Smooth muscle cell of the brain vasculature (primary cell): ENCODE measurements around the gene HAPSTR1.

Experiments used
- DNase-seq: peaks from one replicate; pipeline ENCODE4 v3.0.0-alpha.2; 2012; ENCODE audit warnings: low read depth, low spot score

HAPSTR1 gene

DNA sequence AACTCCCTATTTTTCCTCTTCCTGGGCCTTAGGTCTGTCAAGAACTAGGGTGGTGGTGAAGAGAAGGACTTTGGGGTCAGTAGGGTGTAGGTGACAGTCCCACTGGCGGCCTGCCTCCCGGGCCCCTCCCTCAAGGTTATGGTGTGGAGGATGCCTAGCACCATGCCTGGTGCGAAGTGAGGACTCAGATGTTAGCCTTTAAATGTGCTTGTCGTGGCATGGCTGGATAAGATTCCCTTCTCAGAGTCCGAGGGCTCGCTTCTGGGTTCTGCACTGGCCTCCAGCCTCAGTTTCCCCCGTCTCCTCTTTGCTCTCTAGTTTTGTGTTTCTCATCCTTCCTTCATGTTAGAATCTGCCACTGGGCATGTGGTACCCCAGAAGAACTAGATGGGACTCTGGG, 32.0 kb downstream of the HAPSTR1 start:
- DNase-seq: no peak

DNA sequence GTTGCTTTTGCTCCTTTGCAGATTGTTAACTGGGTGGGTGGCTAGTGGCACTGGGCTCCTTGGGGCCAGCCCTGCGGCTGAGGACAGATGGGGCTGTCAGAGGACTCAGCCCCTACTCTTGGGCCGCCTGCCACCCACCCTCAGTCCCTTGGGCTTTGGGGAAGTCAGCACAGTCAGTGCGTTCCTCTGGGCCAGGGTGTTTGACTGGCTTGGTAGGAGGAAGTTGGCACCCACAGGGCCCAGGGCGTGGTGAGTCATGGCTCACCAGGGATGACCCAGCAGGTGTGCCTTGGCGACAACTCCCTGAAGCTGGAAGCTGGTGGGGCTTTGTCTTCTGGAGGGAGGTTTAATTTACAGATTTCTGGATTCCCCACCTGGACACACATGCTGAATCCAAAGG, 32.4 kb downstream of the HAPSTR1 start:
- DNase-seq: no peak

DNA sequence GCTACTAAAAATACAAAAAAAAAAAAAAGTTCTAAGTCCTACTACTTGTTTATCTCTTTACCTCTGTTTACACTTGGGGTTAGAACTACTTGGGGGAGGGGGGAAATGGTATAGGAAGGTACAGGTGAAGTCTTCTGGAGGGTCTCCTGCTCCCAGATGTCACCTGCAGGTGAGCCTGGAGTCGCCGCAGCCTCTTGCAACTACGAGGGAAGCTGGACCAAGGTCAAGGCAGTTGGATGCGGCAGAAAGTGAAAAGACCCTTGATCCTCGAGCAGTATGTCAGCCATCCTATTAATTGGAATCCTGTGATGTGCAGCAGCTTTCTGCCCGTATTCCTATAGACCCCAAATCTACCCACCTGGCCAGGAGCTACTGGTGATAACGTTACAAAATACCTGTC, 33.0 kb downstream of the HAPSTR1 start:
- no peak for DNase-seq

DNA sequence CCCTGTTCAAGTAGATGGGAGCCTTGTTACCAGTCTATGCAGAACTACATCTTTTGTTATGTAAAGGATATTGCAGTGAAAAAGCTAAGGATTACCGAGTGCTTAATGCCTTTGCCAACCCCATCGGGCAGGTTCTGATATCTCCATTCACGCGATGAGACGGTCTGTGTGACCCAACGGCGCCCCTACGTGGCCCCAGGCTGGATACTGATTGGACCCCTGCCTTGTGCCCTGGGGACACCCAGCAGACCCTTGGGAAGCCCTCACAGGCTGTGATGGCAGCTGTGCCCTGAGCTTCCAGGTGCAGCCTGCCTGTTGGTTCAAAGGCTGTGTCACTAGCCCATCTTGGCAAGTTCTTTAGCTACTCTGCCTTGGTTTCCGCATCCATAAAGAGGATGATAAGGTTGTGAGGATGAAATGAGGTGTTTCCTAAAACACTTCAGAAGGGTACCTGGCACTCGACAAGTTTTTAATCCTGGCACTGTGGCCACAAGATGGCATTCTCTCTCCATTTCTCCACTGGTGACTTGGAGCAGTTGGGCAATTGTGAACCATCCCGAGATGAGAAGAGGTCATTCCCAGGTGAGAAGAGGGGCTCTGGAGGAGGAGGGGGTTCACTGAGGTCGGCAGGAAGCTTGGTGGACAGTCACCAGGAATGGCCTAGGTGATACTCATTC, 33.6 kb downstream of the HAPSTR1 start:
- no peak for DNase-seq

DNA sequence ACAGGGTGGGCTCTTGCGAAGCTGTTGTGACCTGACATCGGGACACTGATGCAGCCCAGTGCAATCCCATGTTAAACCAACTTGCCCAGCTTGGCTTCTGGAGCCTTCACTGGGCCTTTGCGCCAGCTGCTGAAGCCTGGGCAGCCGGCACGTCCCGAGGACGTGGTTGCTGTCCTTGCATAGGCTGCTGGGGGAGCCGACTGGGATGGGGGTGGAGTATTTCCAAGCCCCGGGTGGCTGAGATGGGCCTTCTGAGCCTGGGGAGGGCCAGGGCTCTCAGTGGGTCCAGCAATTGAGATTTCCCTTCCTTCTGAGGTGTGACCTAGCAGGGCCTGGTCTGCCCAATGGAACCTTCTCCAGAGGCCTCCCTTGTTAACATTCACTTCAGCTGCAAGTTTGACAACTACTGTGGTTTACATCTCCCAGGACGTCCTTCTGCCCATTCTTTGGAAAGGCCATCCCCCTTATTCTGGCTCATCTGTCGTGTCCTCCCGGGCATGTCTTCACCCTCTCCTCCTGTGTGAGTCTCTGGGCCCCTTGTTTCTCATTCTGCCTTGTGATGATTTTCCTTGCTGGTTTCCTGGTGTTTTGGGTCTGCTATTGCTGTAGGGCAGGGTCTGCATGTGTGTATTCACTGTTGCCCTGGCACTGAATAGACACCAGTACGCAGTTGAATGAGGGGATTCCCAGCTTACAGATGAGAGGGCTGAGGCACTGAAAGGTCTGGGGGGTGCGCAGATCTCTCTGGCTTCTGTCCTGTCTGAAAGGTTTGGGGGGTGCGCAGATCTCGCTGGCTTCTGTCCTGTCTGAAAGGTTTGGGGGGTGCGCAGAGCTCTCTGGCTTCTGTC, 34.4 kb downstream of the HAPSTR1 start:
- no peak for DNase-seq

DNA sequence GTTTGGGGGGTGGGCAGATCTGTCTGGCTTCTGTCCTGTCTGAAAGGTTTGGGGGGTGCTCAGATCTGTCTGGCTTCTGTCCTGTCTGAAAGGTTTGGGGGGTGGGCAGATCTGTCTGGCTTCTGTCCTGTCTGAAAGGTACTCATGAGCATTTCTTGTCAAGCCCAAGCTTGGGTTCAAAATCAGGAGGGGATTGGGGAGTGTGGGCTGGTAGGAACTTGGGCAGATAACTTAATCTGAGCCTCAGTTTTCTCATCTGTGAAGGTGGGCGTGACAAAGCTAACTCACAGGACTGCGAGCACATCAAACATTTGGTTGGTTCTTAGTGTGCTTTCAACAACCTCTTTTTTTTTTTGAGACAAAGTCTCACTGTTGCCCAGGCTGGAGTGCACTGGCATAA, 35.2 kb downstream of the HAPSTR1 start:
- DNase-seq: no peak

GRCh38 chr16:9128346-9129342, 37.2 kb downstream of the HAPSTR1 start:
- no peak for DNase-seq

DNA sequence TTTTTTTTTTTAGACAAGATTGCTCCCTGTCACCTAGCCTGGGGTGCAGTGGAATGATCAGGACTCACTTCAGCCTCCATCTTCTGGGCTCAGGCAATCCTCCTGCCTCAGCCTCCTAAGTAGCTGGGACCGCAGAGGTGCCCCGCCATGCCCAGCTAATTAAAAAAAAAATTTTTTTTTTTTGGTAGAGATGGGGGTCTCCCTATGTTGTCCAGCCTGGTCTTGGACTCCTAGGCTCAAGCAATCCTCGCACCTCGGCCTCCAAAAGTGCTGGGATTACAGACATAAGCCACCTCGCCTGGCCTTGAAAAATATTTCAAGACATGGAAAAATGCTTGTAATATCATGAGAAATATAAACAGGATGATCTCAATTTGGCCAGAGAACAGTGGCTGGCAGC, 42.9 kb downstream of the HAPSTR1 start:
- no peak for DNase-seq

- DNase-seq: no peak
Observed at GRCh38 chr16:9134739-9135138, 43.3 kb downstream of the HAPSTR1 start.

GRCh38 chr16:9135797-9136196, 44.4 kb downstream of the HAPSTR1 start:
- no peak for DNase-seq

DNA sequence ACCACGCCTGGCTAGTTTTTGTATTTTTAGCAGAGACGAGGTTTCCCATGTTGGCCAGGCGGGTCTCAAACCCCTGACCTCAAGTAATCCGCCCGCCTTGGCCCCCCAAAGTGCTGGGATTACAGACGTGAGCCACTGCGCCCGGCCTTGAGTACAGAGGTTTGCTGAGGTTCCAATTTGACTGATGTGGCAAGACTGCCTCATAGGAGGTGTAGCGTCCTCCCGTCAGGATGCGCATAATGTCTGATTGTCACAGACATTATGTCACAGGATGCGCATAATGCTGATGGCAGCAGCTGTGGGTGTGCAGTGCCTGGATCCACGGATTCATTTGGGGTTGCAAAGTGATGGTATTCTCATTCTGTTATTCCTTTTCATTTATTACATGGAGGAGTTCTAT, 45.2 kb downstream of the HAPSTR1 start:
- DNase-seq: no peak

GRCh38 chr16:9138021-9138680, 46.7 kb downstream of the HAPSTR1 start:
- DNase-seq: no peak

DNA sequence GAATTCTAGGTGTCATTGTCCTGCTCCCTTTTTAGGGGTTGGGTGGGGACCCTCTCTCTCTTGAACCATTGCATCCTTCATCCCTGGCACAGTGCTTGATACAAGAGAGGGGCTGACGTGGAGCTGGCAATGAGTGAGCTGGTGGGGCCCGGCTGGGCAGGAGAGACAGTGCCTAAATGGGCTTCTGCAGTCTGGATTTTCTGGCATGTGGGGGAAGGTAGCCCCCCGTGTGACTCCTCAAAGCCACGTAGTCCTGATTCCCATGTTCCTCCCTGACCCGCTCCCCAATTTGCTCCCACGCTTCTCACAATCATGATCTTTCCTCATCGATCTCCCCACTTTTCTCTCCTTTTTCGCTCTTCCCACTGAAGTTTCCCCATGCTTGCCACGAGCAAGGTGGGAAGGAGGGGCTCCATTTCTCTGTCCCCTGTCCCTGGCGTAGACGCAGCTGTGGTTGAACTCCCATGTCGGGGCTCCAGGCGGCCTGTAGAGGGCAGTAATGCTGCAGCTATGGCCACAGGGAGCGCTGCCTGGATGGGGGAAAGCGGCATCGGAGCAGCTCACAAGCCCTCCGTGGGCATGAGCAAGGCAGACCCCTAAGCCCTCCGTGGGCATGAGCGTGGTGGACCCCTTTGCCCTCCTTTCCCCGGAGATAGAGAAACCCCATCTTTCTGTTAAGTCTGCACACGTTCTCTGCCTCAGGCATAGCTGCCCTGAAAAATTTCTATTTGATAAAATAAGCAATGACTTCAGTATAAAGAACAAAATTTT, 47.5 kb downstream of the HAPSTR1 start:
- DNase-seq: no peak

- no peak for DNase-seq
Observed at GRCh38 chr16:9139965-9140364, 48.5 kb downstream of the HAPSTR1 start.
